ENCODE measurements around the gene HEY2.

The HEY2 gene

DNA sequence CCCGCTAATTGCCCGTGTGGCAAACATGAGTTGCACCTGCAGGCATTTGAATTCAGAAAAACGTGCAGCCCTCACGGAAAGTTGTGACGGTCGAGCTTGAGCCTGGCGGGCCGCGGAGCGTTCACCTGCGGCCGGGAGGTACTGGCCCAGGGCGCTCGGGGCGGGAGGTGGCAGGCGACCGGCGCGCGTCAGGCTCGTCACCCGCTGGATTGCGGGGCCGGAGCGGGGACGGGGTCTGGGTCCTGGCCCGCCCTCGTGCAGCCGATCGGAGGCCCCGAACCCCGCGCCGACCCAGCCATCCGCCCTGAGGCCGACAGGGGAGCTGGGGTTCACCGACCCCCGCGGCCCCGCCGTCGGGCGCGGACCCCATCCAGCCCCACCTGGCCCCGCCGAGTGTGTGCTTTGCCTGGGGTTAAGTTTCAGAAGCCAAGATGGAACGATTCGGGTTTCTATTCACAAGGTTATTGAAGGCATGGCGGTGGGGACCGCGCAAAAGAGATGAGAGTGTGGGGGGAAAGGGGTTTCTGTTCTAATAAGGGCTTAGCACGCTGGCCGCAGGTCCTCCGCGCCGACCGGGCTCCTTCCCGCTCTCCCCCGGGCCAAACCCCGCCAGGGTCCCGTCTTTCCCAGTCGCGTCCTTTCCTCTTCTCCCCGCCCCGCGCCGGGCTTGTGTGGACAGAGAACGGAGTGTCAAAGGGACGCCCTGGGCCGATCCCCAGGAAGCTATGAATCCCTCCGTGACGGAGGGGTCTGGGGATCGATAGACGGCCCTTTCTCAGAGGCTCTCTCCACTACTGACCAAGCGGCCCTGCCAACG, 1.6 kb upstream of the HEY2 start (continued):
- TF ChIP-seq, protein P1, sequence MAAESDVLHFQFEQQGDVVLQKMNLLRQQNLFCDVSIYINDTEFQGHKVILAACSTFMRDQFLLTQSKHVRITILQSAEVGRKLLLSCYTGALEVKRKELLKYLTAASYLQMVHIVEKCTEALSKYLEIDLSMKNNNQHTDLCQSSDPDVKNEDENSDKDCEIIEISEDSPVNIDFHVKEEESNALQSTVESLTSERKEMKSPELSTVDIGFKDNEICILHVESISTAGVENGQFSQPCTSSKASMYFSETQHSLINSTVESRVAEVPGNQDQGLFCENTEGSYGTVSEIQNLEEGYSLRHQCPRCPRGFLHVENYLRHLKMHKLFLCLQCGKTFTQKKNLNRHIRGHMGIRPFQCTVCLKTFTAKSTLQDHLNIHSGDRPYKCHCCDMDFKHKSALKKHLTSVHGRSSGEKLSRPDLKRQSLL (tag by site-specific recombination; IDR thresholded peaks at IDR 0.05): no peak
- TF ChIP-seq ZNF174 (tag by site-specific recombination; IDR thresholded peaks at IDR 0.05): no peak
- TF ChIP-seq ZNF221 (tag by site-specific recombination; IDR thresholded peaks at IDR 0.05; ENCODE audit: borderline replicate concordance): no peak
- TF ChIP-seq, protein P2, sequence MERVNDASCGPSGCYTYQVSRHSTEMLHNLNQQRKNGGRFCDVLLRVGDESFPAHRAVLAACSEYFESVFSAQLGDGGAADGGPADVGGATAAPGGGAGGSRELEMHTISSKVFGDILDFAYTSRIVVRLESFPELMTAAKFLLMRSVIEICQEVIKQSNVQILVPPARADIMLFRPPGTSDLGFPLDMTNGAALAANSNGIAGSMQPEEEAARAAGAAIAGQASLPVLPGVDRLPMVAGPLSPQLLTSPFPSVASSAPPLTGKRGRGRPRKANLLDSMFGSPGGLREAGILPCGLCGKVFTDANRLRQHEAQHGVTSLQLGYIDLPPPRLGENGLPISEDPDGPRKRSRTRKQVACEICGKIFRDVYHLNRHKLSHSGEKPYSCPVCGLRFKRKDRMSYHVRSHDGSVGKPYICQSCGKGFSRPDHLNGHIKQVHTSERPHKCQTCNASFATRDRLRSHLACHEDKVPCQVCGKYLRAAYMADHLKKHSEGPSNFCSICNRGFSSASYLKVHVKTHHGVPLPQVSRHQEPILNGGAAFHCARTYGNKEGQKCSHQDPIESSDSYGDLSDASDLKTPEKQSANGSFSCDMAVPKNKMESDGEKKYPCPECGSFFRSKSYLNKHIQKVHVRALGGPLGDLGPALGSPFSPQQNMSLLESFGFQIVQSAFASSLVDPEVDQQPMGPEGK (tag by site-specific recombination; IDR thresholded peaks at IDR 0.05): peak; percentile 68
- TF ChIP-seq, protein P3, sequence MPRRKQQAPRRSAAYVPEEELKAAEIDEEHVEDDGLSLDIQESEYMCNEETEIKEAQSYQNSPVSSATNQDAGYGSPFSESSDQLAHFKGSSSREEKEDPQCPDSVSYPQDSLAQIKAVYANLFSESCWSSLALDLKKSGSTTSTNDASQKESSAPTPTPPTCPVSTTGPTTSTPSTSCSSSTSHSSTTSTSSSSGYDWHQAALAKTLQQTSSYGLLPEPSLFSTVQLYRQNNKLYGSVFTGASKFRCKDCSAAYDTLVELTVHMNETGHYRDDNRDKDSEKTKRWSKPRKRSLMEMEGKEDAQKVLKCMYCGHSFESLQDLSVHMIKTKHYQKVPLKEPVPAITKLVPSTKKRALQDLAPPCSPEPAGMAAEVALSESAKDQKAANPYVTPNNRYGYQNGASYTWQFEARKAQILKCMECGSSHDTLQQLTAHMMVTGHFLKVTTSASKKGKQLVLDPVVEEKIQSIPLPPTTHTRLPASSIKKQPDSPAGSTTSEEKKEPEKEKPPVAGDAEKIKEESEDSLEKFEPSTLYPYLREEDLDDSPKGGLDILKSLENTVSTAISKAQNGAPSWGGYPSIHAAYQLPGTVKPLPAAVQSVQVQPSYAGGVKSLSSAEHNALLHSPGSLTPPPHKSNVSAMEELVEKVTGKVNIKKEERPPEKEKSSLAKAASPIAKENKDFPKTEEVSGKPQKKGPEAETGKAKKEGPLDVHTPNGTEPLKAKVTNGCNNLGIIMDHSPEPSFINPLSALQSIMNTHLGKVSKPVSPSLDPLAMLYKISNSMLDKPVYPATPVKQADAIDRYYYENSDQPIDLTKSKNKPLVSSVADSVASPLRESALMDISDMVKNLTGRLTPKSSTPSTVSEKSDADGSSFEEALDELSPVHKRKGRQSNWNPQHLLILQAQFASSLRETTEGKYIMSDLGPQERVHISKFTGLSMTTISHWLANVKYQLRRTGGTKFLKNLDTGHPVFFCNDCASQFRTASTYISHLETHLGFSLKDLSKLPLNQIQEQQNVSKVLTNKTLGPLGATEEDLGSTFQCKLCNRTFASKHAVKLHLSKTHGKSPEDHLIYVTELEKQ (tag by site-specific recombination; IDR thresholded peaks at IDR 0.05; ENCODE audit: borderline replicate concordance): no peak; the same call in 1 of the 2 replicates
- peak; percentile 29; the same call in 1 of the 2 replicates for TF ChIP-seq ZFP37 (tag by site-specific recombination; IDR thresholded peaks at IDR 0.05)
- no peak for TF ChIP-seq ZNF670 (tag by site-specific recombination; IDR thresholded peaks at IDR 0.05; ENCODE audit: low read depth)
- TF ChIP-seq, protein P4, sequence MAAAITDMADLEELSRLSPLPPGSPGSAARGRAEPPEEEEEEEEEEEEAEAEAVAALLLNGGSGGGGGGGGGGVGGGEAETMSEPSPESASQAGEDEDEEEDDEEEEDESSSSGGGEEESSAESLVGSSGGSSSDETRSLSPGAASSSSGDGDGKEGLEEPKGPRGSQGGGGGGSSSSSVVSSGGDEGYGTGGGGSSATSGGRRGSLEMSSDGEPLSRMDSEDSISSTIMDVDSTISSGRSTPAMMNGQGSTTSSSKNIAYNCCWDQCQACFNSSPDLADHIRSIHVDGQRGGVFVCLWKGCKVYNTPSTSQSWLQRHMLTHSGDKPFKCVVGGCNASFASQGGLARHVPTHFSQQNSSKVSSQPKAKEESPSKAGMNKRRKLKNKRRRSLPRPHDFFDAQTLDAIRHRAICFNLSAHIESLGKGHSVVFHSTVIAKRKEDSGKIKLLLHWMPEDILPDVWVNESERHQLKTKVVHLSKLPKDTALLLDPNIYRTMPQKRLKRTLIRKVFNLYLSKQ (tag by site-specific recombination; IDR thresholded peaks at IDR 0.05; ENCODE audit: borderline replicate concordance): no peak
- TF ChIP-seq SETDB1 (IDR thresholded peaks at IDR 0.05; ENCODE audit: insufficient read length, low read length): no peak
- TF ChIP-seq, protein P5, sequence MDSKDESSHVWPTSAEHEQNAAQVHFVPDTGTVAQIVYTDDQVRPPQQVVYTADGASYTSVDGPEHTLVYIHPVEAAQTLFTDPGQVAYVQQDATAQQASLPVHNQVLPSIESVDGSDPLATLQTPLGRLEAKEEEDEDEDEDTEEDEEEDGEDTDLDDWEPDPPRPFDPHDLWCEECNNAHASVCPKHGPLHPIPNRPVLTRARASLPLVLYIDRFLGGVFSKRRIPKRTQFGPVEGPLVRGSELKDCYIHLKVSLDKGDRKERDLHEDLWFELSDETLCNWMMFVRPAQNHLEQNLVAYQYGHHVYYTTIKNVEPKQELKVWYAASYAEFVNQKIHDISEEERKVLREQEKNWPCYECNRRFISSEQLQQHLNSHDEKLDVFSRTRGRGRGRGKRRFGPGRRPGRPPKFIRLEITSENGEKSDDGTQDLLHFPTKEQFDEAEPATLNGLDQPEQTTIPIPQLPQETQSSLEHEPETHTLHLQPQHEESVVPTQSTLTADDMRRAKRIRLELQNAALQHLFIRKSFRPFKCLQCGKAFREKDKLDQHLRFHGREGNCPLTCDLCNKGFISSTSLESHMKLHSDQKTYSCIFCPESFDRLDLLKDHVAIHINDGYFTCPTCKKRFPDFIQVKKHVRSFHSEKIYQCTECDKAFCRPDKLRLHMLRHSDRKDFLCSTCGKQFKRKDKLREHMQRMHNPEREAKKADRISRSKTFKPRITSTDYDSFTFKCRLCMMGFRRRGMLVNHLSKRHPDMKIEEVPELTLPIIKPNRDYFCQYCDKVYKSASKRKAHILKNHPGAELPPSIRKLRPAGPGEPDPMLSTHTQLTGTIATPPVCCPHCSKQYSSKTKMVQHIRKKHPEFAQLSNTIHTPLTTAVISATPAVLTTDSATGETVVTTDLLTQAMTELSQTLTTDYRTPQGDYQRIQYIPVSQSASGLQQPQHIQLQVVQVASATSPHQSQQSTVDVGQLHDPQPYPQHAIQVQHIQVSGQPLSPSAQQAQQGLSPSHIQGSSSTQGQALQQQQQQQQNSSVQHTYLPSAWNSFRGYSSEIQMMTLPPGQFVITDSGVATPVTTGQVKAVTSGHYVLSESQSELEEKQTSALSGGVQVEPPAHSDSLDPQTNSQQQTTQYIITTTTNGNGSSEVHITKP (tag by site-specific recombination; IDR thresholded peaks at IDR 0.05): peak; percentile 63
- peak; percentile 93; the same call in 1 of the 2 replicates for TF ChIP-seq MZF1 (tag by site-specific recombination; IDR thresholded peaks at IDR 0.05; ENCODE audit: borderline replicate concordance)
- TF ChIP-seq, protein P6, sequence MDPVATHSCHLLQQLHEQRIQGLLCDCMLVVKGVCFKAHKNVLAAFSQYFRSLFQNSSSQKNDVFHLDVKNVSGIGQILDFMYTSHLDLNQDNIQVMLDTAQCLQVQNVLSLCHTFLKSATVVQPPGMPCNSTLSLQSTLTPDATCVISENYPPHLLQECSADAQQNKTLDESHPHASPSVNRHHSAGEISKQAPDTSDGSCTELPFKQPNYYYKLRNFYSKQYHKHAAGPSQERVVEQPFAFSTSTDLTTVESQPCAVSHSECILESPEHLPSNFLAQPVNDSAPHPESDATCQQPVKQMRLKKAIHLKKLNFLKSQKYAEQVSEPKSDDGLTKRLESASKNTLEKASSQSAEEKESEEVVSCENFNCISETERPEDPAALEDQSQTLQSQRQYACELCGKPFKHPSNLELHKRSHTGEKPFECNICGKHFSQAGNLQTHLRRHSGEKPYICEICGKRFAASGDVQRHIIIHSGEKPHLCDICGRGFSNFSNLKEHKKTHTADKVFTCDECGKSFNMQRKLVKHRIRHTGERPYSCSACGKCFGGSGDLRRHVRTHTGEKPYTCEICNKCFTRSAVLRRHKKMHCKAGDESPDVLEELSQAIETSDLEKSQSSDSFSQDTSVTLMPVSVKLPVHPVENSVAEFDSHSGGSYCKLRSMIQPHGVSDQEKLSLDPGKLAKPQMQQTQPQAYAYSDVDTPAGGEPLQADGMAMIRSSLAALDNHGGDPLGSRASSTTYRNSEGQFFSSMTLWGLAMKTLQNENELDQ (tag by site-specific recombination; IDR thresholded peaks at IDR 0.05; ENCODE audit: low read depth): no peak
- no peak for TF ChIP-seq ZNF311 (tag by site-specific recombination; IDR thresholded peaks at IDR 0.05; ENCODE audit: borderline replicate concordance)
- TF ChIP-seq SP7 (tag by site-specific recombination; IDR thresholded peaks at IDR 0.05): peak; percentile 18; the same call in 1 of the 2 replicates
- TF ChIP-seq ZNF707 (tag by site-specific recombination; IDR thresholded peaks at IDR 0.05): no peak
- TF ChIP-seq MYNN (tag by site-specific recombination; IDR thresholded peaks at IDR 0.05; ENCODE audit: borderline replicate concordance): no peak
- TF ChIP-seq ZNF544 (tag by site-specific recombination; IDR thresholded peaks at IDR 0.05): no peak
- TF ChIP-seq ZNF654 (tag by site-specific recombination; IDR thresholded peaks at IDR 0.05; ENCODE audit: low read depth): no peak
- no peak for TF ChIP-seq ZBTB17 (tag by site-specific recombination; IDR thresholded peaks at IDR 0.05)
- TF ChIP-seq ZNF629 (tag by site-specific recombination; IDR thresholded peaks at IDR 0.05): no peak
- 0 out of 2 replicates have a peak, but pooled peaks have one; percentile 11 for TF ChIP-seq ZNF596 (tag by site-specific recombination; IDR thresholded peaks at IDR 0.05)
- TF ChIP-seq WT1 (tag by site-specific recombination; IDR thresholded peaks at IDR 0.05): peak; percentile 7; the same call in 1 of the 2 replicates
- TF ChIP-seq GLI2 (tag by site-specific recombination; IDR thresholded peaks at IDR 0.05; ENCODE audit: borderline replicate concordance, low read depth): no peak
- TF ChIP-seq ZNF623 (tag by site-specific recombination; IDR thresholded peaks at IDR 0.05): no peak

Measured in HEK293 (cell line).